Measurements from ENCODE around the gene PDE11A.

- TF ChIP-seq POLR2A (IDR thresholded peaks at IDR 0.05; ENCODE audit: low read depth), result no peak
- no peak for TF ChIP-seq CTCF (IDR thresholded peaks at IDR 0.05)
These were observed 200.3 kb downstream of the PDE11A start for GRCh38 chr2:177872286-177872685.
